ENCODE data around the gene CEP72.
"Not testable (repeated sequence)": the region's sequence is repeated elsewhere in the genome, so short reads cannot be mapped to it uniquely, and the experiment has no call there.

The CEP72 gene

DNA sequence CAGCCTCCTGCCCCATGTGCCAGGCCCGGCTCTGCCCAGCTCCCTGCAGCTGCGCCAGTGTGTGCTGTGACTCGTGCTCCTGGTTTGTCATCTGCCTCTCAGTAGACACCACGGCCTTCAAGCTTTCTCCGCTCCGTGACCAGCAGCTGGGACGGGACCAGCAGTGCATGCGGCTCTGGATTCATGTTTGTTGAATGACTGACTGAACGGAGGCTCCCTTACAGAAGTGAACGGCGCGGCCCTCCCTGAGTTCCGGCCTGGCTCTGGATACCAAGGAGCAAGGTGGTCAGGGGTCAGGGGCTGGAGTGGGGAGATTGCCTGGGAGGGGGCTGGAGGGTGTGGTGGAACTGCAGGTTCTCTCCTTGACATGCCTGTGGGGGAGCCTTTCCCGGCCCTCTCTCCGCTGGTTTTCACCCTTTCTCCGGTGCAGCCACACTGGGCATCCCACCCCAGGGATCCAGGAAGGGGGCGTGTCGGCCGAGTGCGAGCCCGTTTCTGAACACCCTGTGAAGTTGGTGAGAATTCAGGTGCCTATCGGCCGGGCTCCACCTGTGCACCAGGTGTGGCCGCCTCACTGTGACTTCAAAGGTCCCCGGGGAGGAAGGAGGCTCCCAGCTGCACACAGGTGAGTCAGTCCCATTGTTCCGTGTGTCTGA, 11.1 kb upstream of the CEP72 start:
- peak; percentile 27 for DNase-seq

DNA sequence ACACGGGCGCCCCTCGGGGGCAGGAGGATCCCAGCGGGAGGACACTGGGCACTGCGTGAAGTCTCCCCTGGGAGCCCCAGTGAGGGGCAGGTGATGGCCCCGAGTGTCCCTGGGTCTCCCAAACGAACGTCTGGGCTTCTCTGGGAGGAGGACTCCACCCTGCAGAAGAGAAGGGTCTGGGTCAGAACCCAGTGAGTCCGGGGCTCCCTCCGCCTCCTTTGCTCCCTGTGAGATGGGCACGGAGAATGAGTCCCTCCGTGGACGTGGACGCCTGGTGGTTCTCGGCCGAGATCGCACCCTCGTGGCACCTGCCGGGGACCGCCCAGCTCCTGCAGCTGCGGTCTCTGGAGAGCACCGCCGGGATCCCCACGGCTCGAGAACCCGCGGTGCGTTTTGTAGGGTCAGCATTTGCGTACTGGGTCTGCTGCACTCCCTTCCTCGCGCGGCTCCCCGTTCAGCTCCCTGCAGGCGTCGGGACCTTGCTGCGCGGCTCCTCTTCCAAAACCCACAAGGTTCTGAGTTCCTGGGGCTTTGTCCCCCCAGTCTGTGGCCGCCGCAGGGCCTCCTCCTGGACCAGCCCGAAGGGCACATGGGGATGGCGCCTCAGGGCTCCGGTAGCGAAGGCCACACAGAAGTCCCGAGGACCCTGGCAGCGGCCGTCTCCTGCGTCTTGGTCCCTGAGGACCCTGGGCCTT, 10.2 kb upstream of the CEP72 start:
- no peak for DNase-seq

DNA sequence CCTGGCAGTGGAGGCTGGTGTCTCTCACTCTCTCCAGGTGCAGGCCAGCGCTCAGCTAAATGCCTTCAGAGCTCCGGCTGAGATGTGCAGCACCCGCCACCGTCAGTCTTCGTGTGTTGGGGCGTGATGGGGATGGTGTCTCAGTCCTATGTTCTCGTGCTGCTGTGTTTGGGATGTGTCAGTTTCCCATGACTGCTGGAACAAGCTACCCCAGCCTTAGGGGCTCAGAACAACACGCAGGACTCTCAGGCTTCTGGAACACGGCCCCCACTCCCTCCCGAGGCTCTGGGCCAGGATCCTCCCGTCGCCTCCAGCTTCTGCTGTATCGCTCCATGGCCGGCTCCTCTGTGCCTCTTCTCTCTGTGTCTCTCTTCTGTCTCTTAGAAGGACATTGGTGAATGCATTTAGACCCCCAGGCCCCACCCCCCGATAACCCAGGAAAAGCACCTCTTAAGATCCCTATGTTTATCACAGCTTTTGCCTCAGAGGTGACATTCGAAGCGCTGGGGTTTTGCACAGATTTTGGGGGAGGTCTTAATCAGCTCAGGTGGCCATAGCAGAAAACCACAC, 9.6 kb upstream of the CEP72 start:
- no peak for DNase-seq

DNA sequence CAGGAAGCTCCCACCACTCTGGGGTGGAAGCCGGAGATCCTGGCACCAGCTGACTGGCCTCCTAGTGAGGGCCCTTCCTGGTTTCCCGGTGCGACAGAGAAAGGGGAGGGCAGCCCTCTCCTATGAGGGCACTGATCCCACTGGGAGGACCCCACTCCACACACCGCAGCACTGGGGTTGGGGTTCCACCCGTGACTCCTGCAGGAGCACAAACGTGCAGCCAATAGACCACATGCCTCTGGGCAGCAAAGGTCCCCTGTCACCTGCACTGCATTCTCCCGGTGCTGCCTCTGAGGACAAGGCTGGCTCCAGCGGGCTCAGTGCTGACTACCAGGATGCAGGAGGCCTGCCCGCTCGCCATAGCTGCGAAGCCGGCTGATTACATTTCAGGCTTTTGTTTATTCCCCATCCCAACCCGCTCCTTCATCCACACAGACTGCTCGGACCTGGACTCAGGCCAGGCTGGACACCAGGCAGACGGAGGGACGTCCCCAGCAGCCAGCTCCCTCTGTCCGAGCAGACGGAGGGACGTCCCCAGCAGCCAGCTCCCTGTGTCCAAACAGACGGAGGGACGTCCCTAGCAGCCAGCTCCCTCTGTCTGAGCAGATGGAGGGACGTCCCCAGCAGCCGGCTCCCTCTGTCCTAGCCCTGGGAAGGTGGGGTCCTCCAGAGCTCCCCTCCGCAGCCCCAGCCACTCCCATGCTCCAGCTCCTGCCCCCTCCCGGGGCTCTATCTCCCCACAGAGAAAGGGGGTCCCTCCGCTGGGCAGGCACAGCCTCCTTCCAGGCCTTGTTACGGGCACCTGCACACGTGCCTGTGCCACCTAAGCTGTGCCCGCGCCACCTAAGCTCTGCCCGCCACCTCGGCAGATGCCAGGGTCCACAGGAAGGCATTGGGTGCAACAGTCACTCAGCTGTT, 8.8 kb upstream of the CEP72 start:
- no peak for DNase-seq

DNA sequence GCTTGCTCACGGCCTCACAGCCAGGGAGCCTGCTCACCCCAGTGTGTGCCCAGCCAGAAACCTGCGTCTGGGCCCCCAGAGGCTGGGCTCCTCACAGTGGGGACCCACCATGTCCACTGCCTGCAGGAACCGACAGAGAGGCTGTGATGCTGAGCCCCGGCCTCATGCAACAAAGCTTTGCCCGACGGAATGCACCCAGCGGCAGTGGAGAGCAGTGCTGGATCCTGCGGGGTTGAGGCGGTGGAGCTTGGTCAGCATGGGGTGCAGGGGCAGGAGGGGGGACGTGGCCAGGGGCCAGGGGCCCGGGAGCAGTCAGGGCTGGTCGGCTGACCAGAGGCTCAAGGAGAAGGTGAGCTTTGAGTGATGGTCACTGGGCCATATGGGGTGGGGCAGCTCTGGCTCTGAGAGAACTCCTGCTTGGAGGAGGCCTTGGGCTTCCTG, 7.7 kb upstream of the CEP72 start:
- DNase-seq = no peak

DNA sequence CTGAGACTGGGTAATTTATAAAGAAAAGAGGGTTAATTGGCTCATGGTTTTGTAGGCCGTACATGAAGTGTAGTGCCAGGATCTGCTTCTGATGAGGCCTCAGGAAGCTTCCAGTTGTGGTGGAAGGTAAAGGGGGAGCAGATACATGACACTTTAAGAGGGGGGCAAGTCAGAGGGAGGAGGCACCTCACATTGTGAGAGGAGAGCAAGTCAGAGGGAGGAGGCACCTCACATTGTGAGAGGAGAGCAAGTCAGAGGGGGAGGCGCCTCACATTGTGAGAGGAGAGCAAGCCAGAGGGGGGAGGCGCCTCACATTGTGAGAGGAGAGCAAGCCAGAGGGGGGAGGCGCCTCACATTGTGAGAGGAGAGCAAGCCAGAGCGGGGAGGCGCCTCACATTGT, 7.0 kb upstream of the CEP72 start:
- DNase-seq = not testable (repeated sequence)

DNA sequence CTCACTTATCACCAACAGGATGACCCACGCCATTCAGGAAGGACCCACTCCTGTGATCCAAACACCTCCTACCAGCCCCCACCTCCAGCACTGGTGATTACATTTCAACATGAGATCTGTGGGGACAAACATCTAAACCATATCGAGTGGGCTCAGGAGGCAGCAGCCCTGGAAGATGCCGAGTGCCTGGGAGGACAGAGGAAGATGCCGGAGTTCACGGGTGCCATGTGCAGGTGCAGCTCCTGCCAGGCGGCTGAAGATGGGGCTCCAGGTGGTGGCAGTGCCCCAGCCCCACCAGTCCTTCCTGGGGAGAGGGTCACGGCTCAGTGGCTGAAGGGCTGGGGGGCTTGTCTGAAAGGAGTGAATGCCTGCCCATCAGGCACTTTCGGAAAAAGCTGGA, 6.1 kb upstream of the CEP72 start:
- no peak for DNase-seq

DNA sequence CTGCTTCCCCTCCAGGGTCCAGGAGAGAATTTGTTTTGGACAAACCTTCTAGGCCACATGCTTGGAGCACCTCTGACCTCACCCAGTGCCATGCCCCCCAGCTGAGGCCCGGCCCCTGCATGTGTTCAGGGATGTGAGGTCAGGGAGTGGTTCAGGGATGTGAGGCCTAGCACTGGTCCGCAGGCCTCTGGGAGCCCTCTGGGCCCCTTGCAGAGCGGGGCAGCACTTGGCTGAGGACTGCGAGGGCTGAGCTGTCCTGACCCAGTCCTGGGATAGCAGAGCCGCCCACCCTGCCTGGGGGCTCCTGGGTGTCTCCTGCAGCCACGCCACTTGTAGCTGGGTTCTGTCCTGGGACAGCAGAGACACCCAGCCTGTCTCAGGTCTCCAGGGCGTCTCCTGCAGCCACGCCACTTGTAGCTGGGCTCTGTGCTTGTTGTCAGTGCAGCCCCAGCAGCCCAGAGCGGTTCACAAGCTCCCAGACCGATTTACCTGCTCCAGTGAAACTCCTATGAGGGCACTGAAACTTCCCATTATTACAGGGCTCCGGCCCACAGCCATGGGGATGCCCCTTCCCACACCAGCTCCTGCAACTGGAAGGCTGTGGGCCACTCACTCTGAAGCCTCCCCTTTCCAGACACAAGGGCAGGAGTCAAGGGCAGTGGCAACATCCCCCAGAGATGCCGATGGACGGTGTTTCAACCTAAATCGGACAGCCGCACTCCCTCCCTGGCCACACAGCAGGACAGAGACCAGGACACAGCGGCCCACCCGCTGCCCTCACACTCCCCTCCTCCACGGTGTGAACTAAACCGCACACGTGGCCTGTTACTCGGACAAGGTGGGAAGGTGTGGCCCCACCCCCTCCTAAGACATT, 5.4 kb upstream of the CEP72 start:
- DNase-seq = no peak

DNA sequence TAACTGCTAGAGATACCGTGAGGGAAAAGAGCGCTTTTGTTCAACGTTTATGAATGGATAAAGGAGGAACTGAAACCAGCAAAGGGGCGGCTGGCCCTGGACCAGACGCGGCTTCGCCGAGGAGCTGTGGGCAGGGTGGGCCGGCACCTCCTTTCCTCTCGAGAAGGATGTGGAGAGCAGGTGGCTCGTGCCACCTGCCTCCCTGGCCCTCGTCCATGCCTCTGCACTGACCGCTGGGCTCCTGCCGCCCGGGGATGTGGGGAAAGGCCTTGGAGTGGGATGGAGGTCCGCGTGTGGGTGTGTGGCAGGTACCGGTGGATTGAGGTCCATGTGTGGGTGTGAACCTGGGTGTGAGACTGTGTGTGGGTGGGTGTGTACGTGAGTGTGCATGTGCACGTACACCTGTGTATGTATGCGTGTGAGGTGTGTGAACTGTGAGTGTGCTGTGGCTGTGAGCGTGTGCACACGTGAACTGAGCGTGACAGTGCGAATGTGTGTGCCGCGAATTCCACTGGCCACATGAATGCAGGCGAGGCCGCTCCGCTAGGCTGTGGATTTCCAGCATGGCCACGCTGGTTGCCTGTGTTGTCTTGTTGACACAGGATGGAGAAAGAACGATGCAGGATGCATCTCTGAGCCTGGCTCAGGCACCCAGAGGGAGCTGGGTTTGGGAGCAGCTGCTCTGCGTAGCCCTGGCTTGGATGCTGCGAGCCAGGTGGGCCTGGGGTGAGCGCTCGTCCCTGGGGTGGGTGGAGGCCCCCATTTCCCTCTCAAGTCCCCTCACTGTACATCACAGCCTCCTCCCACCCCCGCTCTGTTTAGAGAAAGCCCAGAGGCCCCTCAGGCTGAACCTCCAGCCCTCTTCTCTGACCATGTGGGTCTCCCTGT, 4.4 kb upstream of the CEP72 start:
- no peak for DNase-seq

DNA sequence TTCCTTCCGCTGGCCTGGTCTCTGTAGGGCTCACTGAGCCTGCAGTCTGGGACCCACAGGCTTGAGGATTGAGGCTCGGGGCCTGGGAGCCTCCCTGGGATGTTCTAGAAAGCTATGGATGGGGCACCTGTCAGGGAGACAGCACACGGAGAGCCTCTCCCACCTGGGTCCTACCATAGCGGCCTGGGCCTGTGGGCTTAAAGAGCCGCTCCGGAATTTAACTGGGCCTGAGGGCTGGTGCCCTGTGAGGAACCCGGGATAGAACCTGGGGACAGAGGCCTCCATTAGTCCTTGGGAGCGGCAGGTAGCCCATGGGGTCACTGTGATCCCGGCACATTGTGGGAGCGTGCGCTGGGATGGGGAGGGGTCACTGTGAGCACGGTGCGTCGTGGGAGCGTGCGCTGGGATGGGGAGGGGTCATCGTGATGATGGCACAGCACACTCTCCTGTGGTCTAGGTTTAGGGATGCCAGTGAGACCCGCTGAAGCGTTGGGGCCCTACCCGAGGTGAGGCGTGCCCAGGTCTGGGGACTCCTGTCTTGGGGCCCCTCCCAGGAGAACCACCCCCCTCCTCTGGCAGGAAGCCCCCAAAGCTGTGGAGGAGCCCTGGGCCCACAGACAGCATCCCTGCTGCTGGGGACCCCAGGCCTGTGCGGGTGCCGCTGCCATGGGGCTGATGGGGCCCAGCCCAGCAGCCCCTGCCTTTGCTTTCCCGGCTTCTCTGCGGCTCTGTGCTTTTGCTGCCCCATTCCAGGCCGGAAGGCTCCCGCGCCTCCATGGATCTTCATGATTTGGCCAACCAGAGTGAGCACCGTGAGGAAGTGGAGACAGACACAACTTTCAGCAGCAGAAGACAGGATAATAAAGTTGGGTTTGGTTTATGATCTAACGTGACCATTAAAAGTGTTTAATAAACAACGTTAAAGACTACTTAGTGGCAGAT, 3.4 kb upstream of the CEP72 start:
- no peak for DNase-seq

DNA sequence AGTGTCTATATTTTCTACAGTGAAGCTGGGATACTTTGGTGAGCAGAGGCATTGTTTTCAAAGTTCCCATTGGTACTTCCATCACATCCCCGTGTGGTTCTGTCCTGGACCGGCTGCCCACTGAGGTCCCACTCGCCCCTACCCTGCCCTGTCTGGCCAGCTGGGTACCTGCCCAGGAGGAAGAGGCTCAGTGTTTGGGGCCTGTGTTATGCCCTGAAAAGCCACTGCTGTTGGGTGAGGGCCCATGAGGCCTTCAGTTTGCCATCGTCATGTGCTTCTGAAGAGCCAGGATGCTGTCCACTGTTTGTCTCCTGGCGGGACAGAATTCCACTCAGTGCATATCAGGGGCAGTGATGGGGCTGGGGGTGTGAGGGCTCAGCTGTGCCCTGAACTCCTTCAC, 2.6 kb upstream of the CEP72 start:
- DNase-seq = no peak

DNA sequence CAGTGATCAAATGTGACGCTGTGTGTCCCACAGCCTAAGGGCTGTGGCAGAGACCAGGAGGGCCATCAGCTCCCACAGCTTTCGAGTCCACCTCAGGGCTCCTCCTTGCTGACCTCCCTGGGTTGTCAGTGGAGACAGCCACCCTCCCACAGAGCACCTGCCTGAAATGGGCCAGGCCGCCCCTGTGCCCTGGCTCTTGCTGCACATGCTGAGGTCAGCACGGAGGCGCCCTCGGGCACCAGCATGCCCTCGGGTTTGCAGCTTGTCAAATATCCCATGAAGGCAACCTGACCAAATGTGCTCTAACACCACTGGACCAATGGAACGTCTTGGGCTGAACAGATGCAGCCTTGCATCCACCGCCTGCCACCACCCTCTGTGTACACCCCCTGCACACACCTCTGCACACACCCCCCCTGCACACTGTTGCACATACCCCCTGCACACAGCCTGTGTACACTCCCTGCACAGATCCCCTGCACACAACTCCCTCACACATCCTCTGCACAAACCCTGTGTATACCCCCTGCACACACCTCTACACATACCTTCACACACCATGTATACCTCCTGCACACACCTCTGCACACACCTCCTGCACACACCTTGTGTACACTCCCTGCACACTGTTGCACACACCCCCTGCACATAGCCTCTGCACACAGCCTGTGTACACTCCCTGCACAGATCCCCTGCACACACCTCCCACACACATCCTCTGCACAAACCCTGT, 2.0 kb upstream of the CEP72 start:
- no peak for DNase-seq

DNA sequence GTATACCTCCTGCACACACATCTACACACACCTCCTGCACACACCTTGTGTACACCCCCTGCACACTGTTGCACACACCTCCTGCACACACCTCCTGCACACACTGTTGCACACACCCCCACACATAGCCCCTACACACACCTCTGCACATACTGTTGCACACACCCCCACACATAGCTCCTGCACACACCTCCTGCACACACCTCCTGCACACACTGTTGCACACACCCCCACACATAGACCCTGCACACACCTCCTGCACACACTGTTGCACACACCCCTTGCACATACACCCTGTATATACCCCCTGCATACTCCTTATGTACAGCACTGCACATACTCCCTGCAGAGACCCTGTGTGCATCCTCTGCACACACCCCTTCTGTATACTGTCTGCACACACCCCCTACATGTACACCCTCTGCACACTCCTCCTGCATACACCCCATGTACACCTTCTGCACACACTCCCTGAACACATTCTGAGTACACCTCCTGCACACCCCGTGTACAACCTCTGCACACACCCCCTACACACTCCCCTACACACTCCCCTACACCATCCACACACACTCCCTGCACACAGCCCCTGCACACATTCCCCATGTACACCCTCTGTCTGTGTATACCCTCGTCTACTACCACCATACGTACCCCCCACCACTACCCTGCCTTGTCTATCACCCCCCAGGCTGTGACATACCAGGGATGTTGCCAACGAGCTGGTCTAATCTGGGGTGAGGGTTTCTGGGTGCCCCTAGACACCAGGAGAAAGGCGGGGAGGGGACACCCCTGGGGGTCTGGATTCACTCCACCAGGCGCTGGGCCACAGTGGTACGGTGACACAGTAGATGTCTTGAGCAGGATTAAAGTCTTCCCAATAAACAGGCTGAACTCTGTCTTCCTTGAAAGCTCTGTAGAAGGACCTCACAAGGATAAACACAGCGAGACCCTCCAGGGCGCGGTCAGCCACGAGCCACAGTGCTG, 1.1 kb upstream of the CEP72 start:
- no peak for DNase-seq

DNA sequence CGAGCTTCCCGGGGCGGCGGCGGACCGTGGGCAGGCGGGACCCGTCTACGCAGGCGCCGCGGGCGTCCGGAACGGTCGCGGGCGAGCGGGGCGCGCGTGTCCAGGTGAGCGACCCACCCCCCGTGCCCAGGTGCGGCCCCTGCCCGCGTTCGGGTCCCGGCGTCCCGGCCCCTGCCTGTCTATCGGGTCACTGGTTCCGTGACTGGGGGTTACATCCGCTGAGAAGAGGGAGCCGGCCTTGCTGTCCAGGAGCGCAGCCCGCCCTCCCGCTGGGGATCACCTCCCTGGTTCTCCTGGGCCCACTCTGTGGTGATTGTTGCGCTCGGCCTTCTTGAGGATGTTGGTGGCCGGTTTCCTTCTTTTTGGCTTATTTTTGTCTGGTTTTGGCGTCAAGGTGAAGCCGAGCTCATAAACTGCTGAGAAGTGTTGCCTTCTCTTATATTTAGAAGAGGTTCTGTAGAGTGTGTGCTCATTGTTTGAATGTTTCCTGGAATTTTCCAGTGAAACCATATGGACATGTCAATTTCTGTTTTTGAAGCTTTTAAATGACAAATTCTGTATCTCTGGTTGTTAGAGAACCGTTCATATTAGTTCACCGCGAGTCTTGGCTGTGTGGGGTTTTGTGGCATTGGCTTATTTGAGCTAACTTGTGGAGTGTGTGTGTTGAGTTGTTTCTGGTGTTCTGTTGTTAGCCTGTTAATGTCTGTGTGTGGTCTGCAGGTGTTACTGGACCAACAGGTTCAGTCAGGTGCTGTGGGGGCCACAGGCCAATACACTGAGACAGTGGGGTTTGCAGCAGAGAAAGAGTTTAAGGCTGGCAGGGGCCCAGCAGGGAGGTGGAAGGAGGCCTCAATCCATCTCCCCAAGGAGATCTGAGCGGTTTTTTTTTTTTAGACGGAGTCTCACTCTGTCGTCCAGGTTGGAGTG, 621 bp downstream of the CEP72 start:
- DNase-seq = no peak

DNA sequence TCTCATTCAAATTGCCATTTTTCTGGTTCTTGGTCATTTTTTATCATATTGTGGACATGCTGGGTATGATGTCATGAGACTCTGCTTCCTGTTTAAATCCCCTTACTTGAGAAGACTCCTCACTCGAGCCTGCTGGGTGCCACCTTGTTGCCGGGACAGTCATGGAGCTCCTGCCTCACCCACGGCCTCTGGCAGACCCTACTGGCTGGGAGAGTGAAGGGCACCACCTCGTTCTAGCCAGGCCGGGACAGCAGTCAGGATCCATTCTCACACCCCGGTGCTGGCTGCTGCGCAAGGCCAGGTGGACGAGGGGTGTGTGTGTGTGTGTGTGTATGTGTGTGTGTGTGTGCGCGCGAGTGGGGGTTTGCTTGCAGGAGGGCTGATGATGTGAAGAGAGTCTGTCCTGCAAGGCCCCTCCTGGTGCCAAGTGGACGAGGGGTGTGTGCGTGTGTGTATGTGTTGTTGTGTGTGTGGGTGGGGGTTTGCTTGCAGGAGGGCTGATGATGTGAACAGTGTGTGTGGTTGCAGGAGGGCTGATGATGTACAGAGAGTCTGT, 4.4 kb downstream of the CEP72 start:
- no peak for DNase-seq

DNA sequence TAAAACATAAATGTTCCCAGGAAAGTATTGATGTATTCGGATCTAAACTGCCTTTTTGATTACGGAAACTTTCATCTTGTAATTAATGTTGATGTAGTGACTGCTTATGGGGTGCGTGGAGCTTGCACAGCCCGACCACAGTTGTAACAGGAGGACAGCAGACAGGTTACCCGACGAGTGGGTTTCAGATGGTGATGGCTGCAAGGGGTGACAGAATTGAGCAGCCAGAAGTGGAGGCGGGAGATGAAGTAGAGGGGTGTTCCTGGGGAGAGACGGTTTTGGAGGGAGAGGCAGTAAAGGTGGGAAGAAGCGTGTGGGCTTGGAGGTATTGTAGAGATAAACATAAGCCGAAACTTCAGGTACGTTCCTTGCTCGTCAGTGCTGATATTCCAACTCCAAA, 5.8 kb downstream of the CEP72 start:
- no peak for DNase-seq

DNA sequence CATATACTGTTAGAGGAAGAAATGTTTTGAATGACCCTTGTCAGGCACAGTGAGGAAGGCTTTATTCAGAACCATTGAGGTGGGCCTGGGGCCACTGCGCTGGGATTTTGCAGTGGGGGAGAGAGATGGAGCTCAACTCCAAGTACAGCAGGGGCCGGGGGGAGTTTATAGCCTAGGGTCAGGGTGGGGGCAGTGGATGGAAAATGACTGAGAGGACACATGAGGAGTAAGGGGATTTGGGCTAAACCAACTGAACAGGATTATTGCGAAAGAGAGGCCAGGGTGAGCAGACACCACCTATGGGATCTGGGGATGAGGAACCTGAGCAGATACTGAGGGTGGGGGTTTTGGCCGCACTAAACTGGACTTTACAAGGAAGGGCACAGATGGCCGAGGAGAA, 6.3 kb downstream of the CEP72 start:
- no peak for DNase-seq
